Nasal cavity respiratory epithelium epithelial cell of viscerocranial mucosa (primary cell): ENCODE measurements around the gene TMEM202. TPM values are rescaled to one million over a fixed set of nuclear protein-coding genes. Genes with fewer than 3 reads are reported as not detected.

Source experiments
- total RNA-seq: library from RNA; depleted of rRNA; stranded (reverse); fragments of >200 nt; gene quantifications from 2 replicates; pipeline ENCODE4 v1.2.3, GENCODE V29; 2014

Gene TMEM202, protein sequence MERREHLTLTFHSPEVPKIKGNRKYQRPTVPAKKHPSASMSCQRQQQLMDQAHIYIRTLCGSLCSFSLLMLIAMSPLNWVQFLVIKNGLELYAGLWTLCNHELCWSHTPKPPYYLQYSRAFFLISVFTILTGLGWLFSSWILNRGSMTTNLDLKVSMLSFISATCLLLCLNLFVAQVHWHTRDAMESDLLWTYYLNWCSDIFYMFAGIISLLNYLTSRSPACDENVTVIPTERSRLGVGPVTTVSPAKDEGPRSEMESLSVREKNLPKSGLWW
- total RNA-seq, result not detected in 2 replicates

DNA sequence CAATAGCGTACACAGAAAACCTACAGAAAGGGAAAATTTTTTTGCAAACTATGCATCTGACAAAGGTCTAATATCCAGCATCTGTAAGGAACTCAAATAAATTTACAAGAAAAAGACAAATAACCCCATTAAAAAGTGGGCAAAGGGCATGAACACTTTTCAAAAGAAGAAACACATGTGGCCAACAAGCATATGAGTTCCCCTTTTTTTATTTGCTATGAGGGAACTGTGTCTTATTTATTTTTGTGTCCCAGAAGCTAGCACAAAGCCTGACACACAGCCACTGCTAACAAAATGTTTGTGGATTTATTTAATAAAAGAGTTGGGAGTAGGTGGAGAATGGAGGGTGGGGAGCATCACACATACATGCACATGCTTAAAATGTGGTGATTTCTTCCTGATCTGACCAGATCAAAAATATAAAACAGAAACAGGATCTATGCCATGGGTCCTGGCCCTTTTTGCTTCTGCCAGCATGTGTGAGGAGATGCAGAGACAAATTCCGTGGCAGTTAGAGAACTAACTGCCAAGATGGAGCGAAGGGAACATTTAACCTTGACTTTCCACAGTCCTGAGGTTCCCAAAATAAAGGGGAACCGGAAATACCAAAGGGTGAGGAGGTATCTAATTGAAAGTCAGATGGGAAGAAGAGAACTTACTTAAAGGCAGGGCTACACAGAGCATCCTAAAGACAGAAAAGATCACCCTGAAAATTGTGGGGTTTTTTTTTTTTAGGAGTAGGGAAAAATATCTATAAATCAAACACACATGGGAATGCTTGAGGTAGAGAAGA is at the start of gene TMEM202:
Gene TMEM202 (plus strand): TSS at position 510 of the 793 bp plus-strand sequence. CDS start 22 bp downstream, at position 532.

DNA sequence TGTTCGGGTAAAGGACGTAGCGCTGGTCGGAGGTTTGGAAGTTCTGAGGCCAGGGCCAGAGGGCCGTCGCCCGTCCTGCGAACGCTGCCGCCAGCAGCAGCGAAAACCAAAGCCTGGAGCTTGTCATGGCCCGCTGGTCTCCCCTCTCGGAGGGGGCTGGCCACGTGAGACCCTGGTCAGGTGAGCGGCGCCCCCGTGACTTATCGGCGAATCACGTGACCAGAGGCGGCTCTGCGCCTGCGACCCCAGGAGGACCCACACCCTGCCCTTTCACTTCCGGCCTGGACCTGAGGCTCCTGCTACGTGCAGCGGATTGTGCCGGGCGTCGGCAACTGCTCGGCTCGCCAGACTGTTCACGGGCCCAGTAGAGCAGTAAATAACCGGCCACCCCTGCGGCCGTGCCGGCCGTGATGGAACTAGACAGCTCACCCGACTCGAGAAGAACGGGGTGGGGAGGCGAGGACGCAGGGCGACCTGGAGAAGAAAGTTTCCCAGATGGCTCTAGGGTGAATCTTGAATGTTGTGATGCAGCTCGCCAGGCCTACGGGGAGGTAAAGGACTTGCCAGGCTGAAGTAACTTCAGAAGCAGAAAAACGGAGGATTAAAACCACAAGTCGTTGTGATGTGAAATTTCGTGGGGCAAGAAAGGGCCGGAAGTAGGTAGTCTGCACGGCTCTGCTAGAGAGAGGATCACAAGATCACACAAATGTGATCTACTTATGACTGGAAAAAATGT is 22.1 kb upstream of the TMEM202 start, which contains the start of gene HEXA:
Gene HEXA (minus strand): TSS at position 169 of the 736 bp plus-strand sequence. CDS start 42 bp downstream, at position 127.

Other genes with a start within 250 kb of the TMEM202 start
- gene GRAMD2A, start 200.5 kb upstream of the TMEM202 start, total RNA-seq, result 7.2 and 10.3 TPM in 2 replicates
- gene PKM, start 167.1 kb upstream of the TMEM202 start, total RNA-seq, result 655 and 1,761 TPM in 2 replicates
- gene PARP6, start 125.8 kb upstream of the TMEM202 start, total RNA-seq, result 24.3 and 35.5 TPM in 2 replicates
- gene CELF6, start 78.1 kb upstream of the TMEM202 start, total RNA-seq, result 0.21 TPM in 1 of 2 replicates, not detected in the other
- 55.0 and 70.1 TPM in 2 replicates for gene HEXA, start 22.3 kb upstream of the TMEM202 start, total RNA-seq
- 24.6 and 102 TPM in 2 replicates for gene ARIH1, start 76.0 kb downstream of the TMEM202 start, total RNA-seq